ENCODE data around the gene AMH. TPM values are rescaled to one million over a fixed set of nuclear protein-coding genes. Genes with fewer than 3 reads are reported as not detected.

AMH gene
- total RNA-seq, 6 experiments from 2014 or later = 0.24 to 1.2 (median 0.59) TPM

GRCh38 chr19:2243274-2244124 lies 5.6 kb upstream of the AMH start:
- TF ChIP-seq POLR2A (IDR thresholded peaks at IDR 0.05) (no peak), CTCF (IDR thresholded peaks at IDR 0.05) (no peak)
- Histone ChIP-seq H3K9me3 (no peaks in the 10 kb centered on the region), H3K36me3 (peaks cover 12 to 39% (median 28%) of the 10 kb centered on the region in 4 donors), H3K27me3 (no peaks in the 10 kb centered on the region), H3K4me1 (peaks cover 0 to 35% (median 10%) of the 10 kb centered on the region in 4 donors), H3K27ac (no peak overlapping the region), H3K4me3 (no peak overlapping the region)
- 67% methylated on average over 4 of the region's 32 CpGs for WGBS (ENCODE audit: insufficient coverage, low coverage, low lambda C conversion rate, missing lambda C conversion rate)
- no peak for ATAC-seq
- intact Hi-C loops (cut with DNase I) = no loop called here
- no peak for DNase-seq

GRCh38 chr19:2244125-2244411 lies 5.1 kb upstream of the AMH start:
- ATAC-seq = no peak
- Histone ChIP-seq H3K4me1 (peaks cover 0 to 30% (median 8%) of the 10 kb centered on the region in 4 donors), H3K27me3 (no peaks in the 10 kb centered on the region), H3K4me3 (no peak overlapping the region), H3K27ac (no peak overlapping the region), H3K9me3 (no peaks in the 10 kb centered on the region), H3K36me3 (peaks cover 12 to 39% (median 28%) of the 10 kb centered on the region in 4 donors)
- DNase-seq = no peak
- TF ChIP-seq POLR2A (IDR thresholded peaks at IDR 0.05) (no peak), CTCF (IDR thresholded peaks at IDR 0.05) (no peak)
- intact Hi-C loops (cut with DNase I) = no loop called here
- WGBS (ENCODE audit: insufficient coverage, low coverage, low lambda C conversion rate, missing lambda C conversion rate) = no CpG with 5 or more reads among the region's 12 CpGs

- H3K4me1 ChIP-seq = peaks cover 0 to 25% (median 8%) of the 10 kb centered on the region in 4 donors
- H3K9me3 ChIP-seq = no peaks in the 10 kb centered on the region
- no peak overlapping the region for H3K4me3 ChIP-seq
- TF ChIP-seq POLR2A (IDR thresholded peaks at IDR 0.05) = no peak
- ATAC-seq (no peak), DNase-seq (no peak)
- H3K27me3 ChIP-seq = no peaks in the 10 kb centered on the region
- H3K27ac ChIP-seq = no peak overlapping the region
- WGBS (ENCODE audit: insufficient coverage, low coverage, low lambda C conversion rate, missing lambda C conversion rate) = 93% methylated on average over 3 of the region's 21 CpGs
- intact Hi-C loops (cut with DNase I) = no loop called here
- H3K36me3 ChIP-seq = peaks cover 12 to 39% (median 28%) of the 10 kb centered on the region in 4 donors
Observed at GRCh38 chr19:2244486-2244885, 4.6 kb upstream of the AMH start.

- intact Hi-C loops (cut with DNase I) = no loop called here
- ATAC-seq = no peak
- H3K4me3 ChIP-seq = no peak overlapping the region
- no peak overlapping the region for H3K27ac ChIP-seq
- no peak for DNase-seq
- no peaks in the 10 kb centered on the region for H3K9me3 ChIP-seq
- TF ChIP-seq POLR2A (IDR thresholded peaks at IDR 0.05) (no peak), CTCF (IDR thresholded peaks at IDR 0.05) (no peak)
- H3K4me1 ChIP-seq = peaks cover 0 to 20% (median 8%) of the 10 kb centered on the region in 4 donors
- no peaks in the 10 kb centered on the region for H3K27me3 ChIP-seq
- peaks cover 12 to 39% (median 28%) of the 10 kb centered on the region in 4 donors for H3K36me3 ChIP-seq
- WGBS (ENCODE audit: insufficient coverage, low coverage, low lambda C conversion rate, missing lambda C conversion rate) = no CpG with 5 or more reads among the region's 15 CpGs
Observed at GRCh38 chr19:2245273-2245672, 3.9 kb upstream of the AMH start.

GRCh38 chr19:2246014-2246620 lies 3.0 kb upstream of the AMH start:
- H3K4me1 ChIP-seq = peaks cover 0 to 21% (median 5%) of the 10 kb centered on the region in 4 donors
- WGBS (ENCODE audit: insufficient coverage, low coverage, low lambda C conversion rate, missing lambda C conversion rate) = 83% methylated on average over 6 of the region's 25 CpGs
- ATAC-seq (no peak), DNase-seq (no peak)
- TF ChIP-seq POLR2A (IDR thresholded peaks at IDR 0.05) = no peak
- TF ChIP-seq CTCF (IDR thresholded peaks at IDR 0.05) = no peak
- no peaks in the 10 kb centered on the region for H3K27me3 ChIP-seq
- H3K36me3 ChIP-seq = peaks cover 12 to 39% (median 28%) of the 10 kb centered on the region in 4 donors
- H3K4me3 ChIP-seq = no peak overlapping the region
- H3K27ac ChIP-seq = no peak overlapping the region
- intact Hi-C loops (cut with DNase I) = no loop called here
- H3K9me3 ChIP-seq = no peaks in the 10 kb centered on the region

Measured in right lobe of liver (tissue), 6 donors.